Measurements from ENCODE around the gene EGFR. TPM values are rescaled to one million over a fixed set of nuclear protein-coding genes. Genes with fewer than 3 reads are reported as not detected.

Gene EGFR
- total RNA-seq, 2 donors from 2014 or later, result 42.5 to 44.2 TPM

- no peak for ATAC-seq
- H3K27ac ChIP-seq, result no peak overlapping the region
- intact Hi-C loops (cut with DNase I), result no loop called here
- no peaks in the 10 kb centered on the region for H3K36me3 ChIP-seq (replicated peaks in 1 of 2; ENCODE audit: insufficient read depth in 1 of 2, low read depth in 2 of 2)
- no peak overlapping the region for H3K4me3 ChIP-seq
- H3K4me1 ChIP-seq, result no peaks in the 10 kb centered on the region
- no peaks in the 10 kb centered on the region for H3K9me3 ChIP-seq
- DNase-seq, result no peak
- TF ChIP-seq POLR2A (IDR thresholded peaks at IDR 0.05), result no peak
- TF ChIP-seq, protein P1, sequence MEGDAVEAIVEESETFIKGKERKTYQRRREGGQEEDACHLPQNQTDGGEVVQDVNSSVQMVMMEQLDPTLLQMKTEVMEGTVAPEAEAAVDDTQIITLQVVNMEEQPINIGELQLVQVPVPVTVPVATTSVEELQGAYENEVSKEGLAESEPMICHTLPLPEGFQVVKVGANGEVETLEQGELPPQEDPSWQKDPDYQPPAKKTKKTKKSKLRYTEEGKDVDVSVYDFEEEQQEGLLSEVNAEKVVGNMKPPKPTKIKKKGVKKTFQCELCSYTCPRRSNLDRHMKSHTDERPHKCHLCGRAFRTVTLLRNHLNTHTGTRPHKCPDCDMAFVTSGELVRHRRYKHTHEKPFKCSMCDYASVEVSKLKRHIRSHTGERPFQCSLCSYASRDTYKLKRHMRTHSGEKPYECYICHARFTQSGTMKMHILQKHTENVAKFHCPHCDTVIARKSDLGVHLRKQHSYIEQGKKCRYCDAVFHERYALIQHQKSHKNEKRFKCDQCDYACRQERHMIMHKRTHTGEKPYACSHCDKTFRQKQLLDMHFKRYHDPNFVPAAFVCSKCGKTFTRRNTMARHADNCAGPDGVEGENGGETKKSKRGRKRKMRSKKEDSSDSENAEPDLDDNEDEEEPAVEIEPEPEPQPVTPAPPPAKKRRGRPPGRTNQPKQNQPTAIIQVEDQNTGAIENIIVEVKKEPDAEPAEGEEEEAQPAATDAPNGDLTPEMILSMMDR (IDR thresholded peaks at IDR 0.05), result no peak
- 69 to 77% methylated on average over 10 to 14 of the region's 14 CpGs for WGBS, 2 donors
- no peaks in the 10 kb centered on the region for H3K27me3 ChIP-seq
Observed at GRCh38 chr7:55235115-55235514, 216.3 kb downstream of the EGFR start.

DNA sequence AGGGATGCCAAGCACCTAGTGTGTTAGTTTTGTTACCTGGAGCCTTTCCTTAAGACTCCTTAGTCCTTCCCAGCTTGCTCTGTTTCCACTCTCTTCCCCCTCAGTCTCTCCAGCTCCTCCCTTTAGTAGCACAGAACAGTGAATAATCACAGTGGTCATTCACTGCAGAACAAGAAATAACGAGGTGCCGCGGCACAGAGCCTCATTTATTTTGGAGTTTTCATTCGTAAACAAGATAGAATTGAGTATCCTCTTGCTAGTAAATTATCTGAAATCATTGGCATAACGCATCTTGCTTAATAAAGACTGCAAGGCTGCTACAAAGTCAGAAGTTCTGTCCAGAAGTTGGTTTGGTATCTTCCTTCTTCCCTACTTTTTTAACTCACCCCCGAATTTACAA lies 217.0 kb downstream of the EGFR start:
- ATAC-seq (no peak), DNase-seq (no peak)
- Histone ChIP-seq H3K4me1 (no peaks in the 10 kb centered on the region), H3K27ac (no peak overlapping the region), H3K4me3 (no peak overlapping the region), H3K36me3 (replicated peaks in 1 of 2; ENCODE audit: insufficient read depth in 1 of 2, low read depth in 2 of 2) (no peaks in the 10 kb centered on the region), H3K9me3 (no peaks in the 10 kb centered on the region), H3K27me3 (no peaks in the 10 kb centered on the region)
- WGBS, 2 donors, result 57 to 62% methylated on average over 6 of the region's 6 CpGs
- no peak for TF ChIP-seq POLR2A (IDR thresholded peaks at IDR 0.05)
- TF ChIP-seq, protein P1 (IDR thresholded peaks at IDR 0.05), result no peak
- intact Hi-C loops (cut with DNase I), result no loop called here

DNA sequence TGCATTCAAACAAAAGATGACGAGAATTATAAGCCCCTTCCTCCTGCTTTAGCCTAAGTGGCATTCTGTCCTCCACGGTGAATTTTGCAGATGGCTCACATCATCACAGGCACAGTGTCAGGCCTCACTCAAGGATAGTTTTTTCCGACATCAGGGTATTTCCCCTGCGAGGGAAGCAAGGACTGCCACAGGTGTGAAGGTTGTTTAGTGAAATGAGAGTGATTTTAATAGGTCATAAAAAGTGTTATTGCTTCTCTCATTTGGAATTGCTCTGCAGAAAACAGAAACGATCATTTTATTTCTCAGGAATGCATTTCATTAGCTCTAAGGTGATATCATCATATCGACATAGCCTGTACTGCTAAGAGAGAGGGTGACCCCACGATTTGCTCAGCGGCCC lies 217.7 kb downstream of the EGFR start:
- Histone ChIP-seq H3K9me3 (no peaks in the 10 kb centered on the region), H3K4me1 (no peaks in the 10 kb centered on the region), H3K36me3 (replicated peaks in 1 of 2; ENCODE audit: insufficient read depth in 1 of 2, low read depth in 2 of 2) (no peaks in the 10 kb centered on the region), H3K4me3 (no peak overlapping the region), H3K27me3 (no peaks in the 10 kb centered on the region), H3K27ac (no peak overlapping the region)
- TF ChIP-seq, protein P1 (IDR thresholded peaks at IDR 0.05), result no peak
- TF ChIP-seq POLR2A (IDR thresholded peaks at IDR 0.05), result no peak
- WGBS, 2 donors, result 62 to 69% methylated on average over 8 of the region's 8 CpGs
- intact Hi-C loops (cut with DNase I), result no loop called here
- no peak for DNase-seq
- ATAC-seq, result no peak

- ATAC-seq (no peak), DNase-seq (no peak)
- no peaks in the 10 kb centered on the region for H3K36me3 ChIP-seq (replicated peaks in 1 of 2; ENCODE audit: insufficient read depth in 1 of 2, low read depth in 2 of 2)
- WGBS, 2 donors, result 65 to 69% methylated on average over 10 to 15 of the region's 15 CpGs
- no peaks in the 10 kb centered on the region for H3K27me3 ChIP-seq
- H3K27ac ChIP-seq, result no peak overlapping the region
- H3K4me3 ChIP-seq, result no peak overlapping the region
- no peak for TF ChIP-seq POLR2A (IDR thresholded peaks at IDR 0.05)
- TF ChIP-seq, protein P1 (IDR thresholded peaks at IDR 0.05), result no peak
- no peaks in the 10 kb centered on the region for H3K9me3 ChIP-seq
- intact Hi-C loops (cut with DNase I), result no loop called here
- H3K4me1 ChIP-seq, result no peaks in the 10 kb centered on the region
Observed at GRCh38 chr7:55237156-55237893, 218.5 kb downstream of the EGFR start.

- DNase-seq (no peak), ATAC-seq (no peak)
- H3K9me3 ChIP-seq, result no peaks in the 10 kb centered on the region
- WGBS, 2 donors, result 51 to 70% methylated on average over 3 of the region's 3 CpGs
- no peaks in the 10 kb centered on the region for H3K36me3 ChIP-seq (replicated peaks in 1 of 2; ENCODE audit: insufficient read depth in 1 of 2, low read depth in 2 of 2)
- no peaks in the 10 kb centered on the region for H3K4me1 ChIP-seq
- H3K27me3 ChIP-seq, result no peaks in the 10 kb centered on the region
- TF ChIP-seq POLR2A (IDR thresholded peaks at IDR 0.05), result no peak
- TF ChIP-seq, protein P1 (IDR thresholded peaks at IDR 0.05), result no peak
- H3K4me3 ChIP-seq, result no peak overlapping the region
- H3K27ac ChIP-seq, result no peak overlapping the region
- intact Hi-C loops (cut with DNase I), result no loop called here
Observed at GRCh38 chr7:55239406-55239805, 220.6 kb downstream of the EGFR start.
